Measurements from ENCODE around the gene AKAP5. TPM values are rescaled to one million over a fixed set of nuclear protein-coding genes. Genes with fewer than 3 reads are reported as not detected.

AKAP5 gene
- polyA plus RNA-seq, 1 of the 3 experiments (the other 2 are of a cell fraction), result 0.28 TPM

DNA sequence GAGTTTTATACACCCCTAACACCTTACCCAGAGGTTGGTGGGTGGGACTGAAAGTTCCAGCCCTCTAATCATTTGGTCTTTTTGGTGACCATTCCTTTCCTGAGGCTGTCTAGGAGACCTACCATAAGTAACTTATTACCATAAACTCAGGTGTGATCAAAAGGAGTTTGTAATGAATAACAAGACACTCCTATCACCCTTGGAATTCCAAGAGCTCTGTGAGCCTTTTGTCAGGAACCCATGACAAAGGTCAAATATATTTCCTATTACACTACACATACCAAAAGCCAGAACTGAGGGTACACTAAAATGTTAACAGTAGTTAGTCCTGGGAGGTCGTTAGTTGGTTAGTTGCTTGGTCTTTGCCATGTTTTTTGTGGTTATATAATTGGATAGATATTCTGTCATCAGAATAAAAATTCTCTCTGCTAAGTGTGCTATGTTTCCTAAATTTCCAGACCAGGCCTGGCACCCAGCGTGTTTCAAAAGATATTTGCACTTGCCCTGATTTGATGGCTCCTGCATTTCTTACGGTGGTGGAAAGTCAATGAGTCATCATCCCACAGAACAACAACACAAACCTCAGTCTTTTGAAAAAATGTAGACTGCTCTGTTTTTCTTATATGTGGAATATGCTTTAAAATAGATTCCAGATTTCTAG is 27.0 kb upstream of the AKAP5 start:
- no peak overlapping the region for H3K9ac ChIP-seq
- no peaks in the 10 kb centered on the region for H3K9me2 ChIP-seq
- H3K9me3 ChIP-seq, result no peaks in the 10 kb centered on the region
- H3K4me2 ChIP-seq, result peak overlapping the region; percentile 20; the same call in 1 of the 2 replicates
- no peak overlapping the region for H3K4me3 ChIP-seq (ENCODE audit: low read depth in 2 of 2, low read length in 1 of 2)
- H3K36me3 ChIP-seq (replicated peaks in 1 of 2; ENCODE audit: control insufficient read depth in 1 of 2, insufficient read depth in 2 of 2, low read length in 1 of 2), result peaks cover 31 to 33% of the 10 kb centered on the region in 2 experiments
- H3K27ac ChIP-seq (ENCODE audit: low read depth in 2 of 2, low read length in 1 of 2), result peak overlapping the region; percentile 73 to 86
- CTCF ChIA-PET, result interaction anchor here (1.2 to 3.3 kb wide), 2 partner anchors 8 to 10 kb away, joined by 3 to 27 read pairs; no protein-coding TSS in a partner anchor
- H4K20me1 ChIP-seq (ENCODE audit: insufficient read depth), result no peaks in the 10 kb centered on the region
- no peak overlapping the region for H2AFZ ChIP-seq (ENCODE audit: low read depth)
- H3K27me3 ChIP-seq (ENCODE audit: insufficient read depth), result no peaks in the 10 kb centered on the region
- H3F3A ChIP-seq (replicated peaks; ENCODE audit: insufficient read depth), result peaks cover 19% of the 10 kb centered on the region
- POLR2A ChIA-PET, result no interaction called here
- DNase-seq, result no peak
- H3K79me2 ChIP-seq (ENCODE audit: insufficient read depth), result no peaks in the 10 kb centered on the region
- peaks cover 5 to 7% of the 10 kb centered on the region in 2 experiments for H3K4me1 ChIP-seq (ENCODE audit: control insufficient read depth in 1 of 2, insufficient read depth in 2 of 2, low read depth in 1 of 2, low read length in 1 of 2)
- WGBS (ENCODE audit: low lambda C conversion rate), result 24% methylated on average over 3 of the region's 3 CpGs
- TF ChIP-seq FOSL2 (IDR thresholded peaks at IDR 0.05; ENCODE audit: borderline replicate concordance, low read depth), result peak; percentile 90
- TF ChIP-seq, protein P1, sequence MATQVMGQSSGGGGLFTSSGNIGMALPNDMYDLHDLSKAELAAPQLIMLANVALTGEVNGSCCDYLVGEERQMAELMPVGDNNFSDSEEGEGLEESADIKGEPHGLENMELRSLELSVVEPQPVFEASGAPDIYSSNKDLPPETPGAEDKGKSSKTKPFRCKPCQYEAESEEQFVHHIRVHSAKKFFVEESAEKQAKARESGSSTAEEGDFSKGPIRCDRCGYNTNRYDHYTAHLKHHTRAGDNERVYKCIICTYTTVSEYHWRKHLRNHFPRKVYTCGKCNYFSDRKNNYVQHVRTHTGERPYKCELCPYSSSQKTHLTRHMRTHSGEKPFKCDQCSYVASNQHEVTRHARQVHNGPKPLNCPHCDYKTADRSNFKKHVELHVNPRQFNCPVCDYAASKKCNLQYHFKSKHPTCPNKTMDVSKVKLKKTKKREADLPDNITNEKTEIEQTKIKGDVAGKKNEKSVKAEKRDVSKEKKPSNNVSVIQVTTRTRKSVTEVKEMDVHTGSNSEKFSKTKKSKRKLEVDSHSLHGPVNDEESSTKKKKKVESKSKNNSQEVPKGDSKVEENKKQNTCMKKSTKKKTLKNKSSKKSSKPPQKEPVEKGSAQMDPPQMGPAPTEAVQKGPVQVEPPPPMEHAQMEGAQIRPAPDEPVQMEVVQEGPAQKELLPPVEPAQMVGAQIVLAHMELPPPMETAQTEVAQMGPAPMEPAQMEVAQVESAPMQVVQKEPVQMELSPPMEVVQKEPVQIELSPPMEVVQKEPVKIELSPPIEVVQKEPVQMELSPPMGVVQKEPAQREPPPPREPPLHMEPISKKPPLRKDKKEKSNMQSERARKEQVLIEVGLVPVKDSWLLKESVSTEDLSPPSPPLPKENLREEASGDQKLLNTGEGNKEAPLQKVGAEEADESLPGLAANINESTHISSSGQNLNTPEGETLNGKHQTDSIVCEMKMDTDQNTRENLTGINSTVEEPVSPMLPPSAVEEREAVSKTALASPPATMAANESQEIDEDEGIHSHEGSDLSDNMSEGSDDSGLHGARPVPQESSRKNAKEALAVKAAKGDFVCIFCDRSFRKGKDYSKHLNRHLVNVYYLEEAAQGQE (IDR thresholded peaks at IDR 0.05; ENCODE audit: low read depth, low read length), result no peak
- TF ChIP-seq TAF1 (IDR thresholded peaks at IDR 0.05; ENCODE audit: borderline replicate concordance, low read depth, low read length), result no peak
- TF ChIP-seq, protein P2, sequence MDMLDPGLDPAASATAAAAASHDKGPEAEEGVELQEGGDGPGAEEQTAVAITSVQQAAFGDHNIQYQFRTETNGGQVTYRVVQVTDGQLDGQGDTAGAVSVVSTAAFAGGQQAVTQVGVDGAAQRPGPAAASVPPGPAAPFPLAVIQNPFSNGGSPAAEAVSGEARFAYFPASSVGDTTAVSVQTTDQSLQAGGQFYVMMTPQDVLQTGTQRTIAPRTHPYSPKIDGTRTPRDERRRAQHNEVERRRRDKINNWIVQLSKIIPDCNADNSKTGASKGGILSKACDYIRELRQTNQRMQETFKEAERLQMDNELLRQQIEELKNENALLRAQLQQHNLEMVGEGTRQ (IDR thresholded peaks at IDR 0.05; ENCODE audit: borderline replicate concordance, low read depth, low read length), result no peak
- TF ChIP-seq MEF2A (IDR thresholded peaks at IDR 0.05; ENCODE audit: borderline replicate concordance, low read depth), result 0 out of 2 replicates have a peak, but pooled peaks have one; percentile 53
- TF ChIP-seq JUND (IDR thresholded peaks at IDR 0.05), result peak; percentile 80
- TF ChIP-seq, protein P3, sequence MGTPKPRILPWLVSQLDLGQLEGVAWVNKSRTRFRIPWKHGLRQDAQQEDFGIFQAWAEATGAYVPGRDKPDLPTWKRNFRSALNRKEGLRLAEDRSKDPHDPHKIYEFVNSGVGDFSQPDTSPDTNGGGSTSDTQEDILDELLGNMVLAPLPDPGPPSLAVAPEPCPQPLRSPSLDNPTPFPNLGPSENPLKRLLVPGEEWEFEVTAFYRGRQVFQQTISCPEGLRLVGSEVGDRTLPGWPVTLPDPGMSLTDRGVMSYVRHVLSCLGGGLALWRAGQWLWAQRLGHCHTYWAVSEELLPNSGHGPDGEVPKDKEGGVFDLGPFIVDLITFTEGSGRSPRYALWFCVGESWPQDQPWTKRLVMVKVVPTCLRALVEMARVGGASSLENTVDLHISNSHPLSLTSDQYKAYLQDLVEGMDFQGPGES (IDR thresholded peaks at IDR 0.05; ENCODE audit: low read depth, low read length), result no peak
- peak; percentile 77 for TF ChIP-seq FOXM1 (IDR thresholded peaks at IDR 0.05; ENCODE audit: low read depth)
- TF ChIP-seq YY1 (IDR thresholded peaks at IDR 0.05; ENCODE audit: low read depth), result no peak
- TF ChIP-seq GATA2 (CRISPR knock-in tag; IDR thresholded peaks at IDR 0.05), result no peak
- no peak for TF ChIP-seq MXI1 (IDR thresholded peaks at IDR 0.05; ENCODE audit: low read depth, low read length)
- TF ChIP-seq, protein P4, sequence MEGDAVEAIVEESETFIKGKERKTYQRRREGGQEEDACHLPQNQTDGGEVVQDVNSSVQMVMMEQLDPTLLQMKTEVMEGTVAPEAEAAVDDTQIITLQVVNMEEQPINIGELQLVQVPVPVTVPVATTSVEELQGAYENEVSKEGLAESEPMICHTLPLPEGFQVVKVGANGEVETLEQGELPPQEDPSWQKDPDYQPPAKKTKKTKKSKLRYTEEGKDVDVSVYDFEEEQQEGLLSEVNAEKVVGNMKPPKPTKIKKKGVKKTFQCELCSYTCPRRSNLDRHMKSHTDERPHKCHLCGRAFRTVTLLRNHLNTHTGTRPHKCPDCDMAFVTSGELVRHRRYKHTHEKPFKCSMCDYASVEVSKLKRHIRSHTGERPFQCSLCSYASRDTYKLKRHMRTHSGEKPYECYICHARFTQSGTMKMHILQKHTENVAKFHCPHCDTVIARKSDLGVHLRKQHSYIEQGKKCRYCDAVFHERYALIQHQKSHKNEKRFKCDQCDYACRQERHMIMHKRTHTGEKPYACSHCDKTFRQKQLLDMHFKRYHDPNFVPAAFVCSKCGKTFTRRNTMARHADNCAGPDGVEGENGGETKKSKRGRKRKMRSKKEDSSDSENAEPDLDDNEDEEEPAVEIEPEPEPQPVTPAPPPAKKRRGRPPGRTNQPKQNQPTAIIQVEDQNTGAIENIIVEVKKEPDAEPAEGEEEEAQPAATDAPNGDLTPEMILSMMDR (IDR thresholded peaks at IDR 0.05), result no peak
- no peak for TF ChIP-seq GABPA (IDR thresholded peaks at IDR 0.05; ENCODE audit: low read depth)
- TF ChIP-seq ELF1 (IDR thresholded peaks at IDR 0.05), result no peak
- 0 out of 2 replicates have a peak, but pooled peaks have one; percentile 13 for TF ChIP-seq TEAD4 (IDR thresholded peaks at IDR 0.05; ENCODE audit: borderline replicate concordance, insufficient read depth)
- TF ChIP-seq, protein P5, sequence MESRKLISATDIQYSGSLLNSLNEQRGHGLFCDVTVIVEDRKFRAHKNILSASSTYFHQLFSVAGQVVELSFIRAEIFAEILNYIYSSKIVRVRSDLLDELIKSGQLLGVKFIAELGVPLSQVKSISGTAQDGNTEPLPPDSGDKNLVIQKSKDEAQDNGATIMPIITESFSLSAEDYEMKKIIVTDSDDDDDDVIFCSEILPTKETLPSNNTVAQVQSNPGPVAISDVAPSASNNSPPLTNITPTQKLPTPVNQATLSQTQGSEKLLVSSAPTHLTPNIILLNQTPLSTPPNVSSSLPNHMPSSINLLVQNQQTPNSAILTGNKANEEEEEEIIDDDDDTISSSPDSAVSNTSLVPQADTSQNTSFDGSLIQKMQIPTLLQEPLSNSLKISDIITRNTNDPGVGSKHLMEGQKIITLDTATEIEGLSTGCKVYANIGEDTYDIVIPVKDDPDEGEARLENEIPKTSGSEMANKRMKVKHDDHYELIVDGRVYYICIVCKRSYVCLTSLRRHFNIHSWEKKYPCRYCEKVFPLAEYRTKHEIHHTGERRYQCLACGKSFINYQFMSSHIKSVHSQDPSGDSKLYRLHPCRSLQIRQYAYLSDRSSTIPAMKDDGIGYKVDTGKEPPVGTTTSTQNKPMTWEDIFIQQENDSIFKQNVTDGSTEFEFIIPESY (IDR thresholded peaks at IDR 0.05; ENCODE audit: borderline replicate concordance, low read depth), result no peak
- peak; percentile 54; the same call in 1 of the 2 replicates for TF ChIP-seq RXRA (IDR thresholded peaks at IDR 0.05; ENCODE audit: borderline replicate concordance, low read depth)
- peak; percentile 63; the same call in 1 of the 2 replicates for TF ChIP-seq POLR2AphosphoS5 (IDR thresholded peaks at IDR 0.05; ENCODE audit: low read depth, low read length)
- TF ChIP-seq EZH2phosphoT487 (IDR thresholded peaks at IDR 0.05; ENCODE audit: borderline replicate concordance, low read depth), result no peak
- no peak; a peak in 1 of 4 replicates for TF ChIP-seq EP300 (IDR thresholded peaks at IDR 0.05; ENCODE audit: borderline replicate concordance in 1 of 2, low read depth in 1 of 2, low read length in 1 of 2)
- TF ChIP-seq RCOR1 (IDR thresholded peaks at IDR 0.05; ENCODE audit: low read length), result no peak
- no peak for TF ChIP-seq FOXJ3 (CRISPR knock-in tag; IDR thresholded peaks at IDR 0.05)
- no peak for TF ChIP-seq RAD21 (IDR thresholded peaks at IDR 0.05; ENCODE audit: low read length)
- no peak for TF ChIP-seq SMC3 (IDR thresholded peaks at IDR 0.05; ENCODE audit: low read depth, low read length)
